SK-N-MC (cell line): Measurements from ENCODE around the gene CD83.

Source experiments
- DNase-seq: peaks from one replicate; pipeline ENCODE4 v3.0.0-alpha.2; 2011; ENCODE audit warnings: low read depth, low spot score
- H3K27ac ChIP-seq: fragments of 200-600 bp; sonication (generic); 2 replicates; pipeline ENCODE4 v1.5.1; 2016; ENCODE audit warnings: mixed run types
- H3K36me3 ChIP-seq: fragments of 200-600 bp; sonication (generic); 2 replicates; pipeline ENCODE4 v1.6.1; 2017; ENCODE audit warnings: antibody characterized with exemption, low read length, mixed read lengths; ENCODE audit not compliant: insufficient read depth
- H3K4me3 ChIP-seq: fragments of 200-600 bp; sonication (generic); 2 replicates; pipeline ENCODE4 v1.5.1; 2016
- H3K9ac ChIP-seq: fragments of 200-600 bp; sonication (generic); 2 replicates; pipeline ENCODE4 v1.8.0; 2017; ENCODE audit warnings: mixed run types, mixed read lengths; ENCODE audit not compliant: insufficient read length
- H3K9me3 ChIP-seq: fragments of 200-600 bp; sonication (generic); 2 replicates; pipeline ENCODE4 v1.6.1; 2017; ENCODE audit warnings: low read depth, mild to moderate bottlenecking, antibody characterized with exemption, low read length, moderate library complexity, mixed read lengths
- EZH2 ChIP-seq: fragments of 200-600 bp; sonication (generic); IDR thresholded peaks from one replicate; pipeline ENCODE4 v1.6.1; 2017; ENCODE audit warnings: antibody characterized with exemption
- FOXP2 ChIP-seq: optimal IDR thresholded peaks from 2 replicates; pipeline ENCODE3; 2011; ENCODE audit warnings: mild to moderate bottlenecking, moderate library complexity; ENCODE audit not compliant: insufficient read depth; ENCODE audit errors: extremely low read length, control extremely low read depth
- POLR2AphosphoS5 ChIP-seq: IDR thresholded peaks from 2 replicates; pipeline ENCODE4 v1.6.1; 2012; ENCODE audit warnings: mild to moderate bottlenecking, low read depth, low read length, borderline replicate concordance

The CD83 gene

DNA sequence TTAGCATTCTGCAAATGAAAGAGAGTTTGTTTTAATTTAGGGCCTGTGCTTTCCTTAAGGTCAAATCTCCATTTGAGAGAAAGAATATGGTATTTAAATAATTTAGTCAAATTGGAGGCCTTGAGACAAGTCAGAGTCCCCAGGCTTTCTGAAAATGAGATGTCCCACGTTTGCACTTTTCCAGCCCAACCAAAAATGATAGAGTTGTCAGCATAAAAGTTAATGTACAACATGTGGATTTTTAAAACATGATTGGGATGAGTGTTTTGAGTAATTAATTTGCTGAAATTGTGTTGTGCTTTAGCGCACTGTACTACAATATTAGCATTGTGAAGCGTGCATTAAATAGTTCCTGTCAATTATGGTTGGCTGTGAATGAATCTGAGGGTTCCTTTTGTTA lies 10.0 kb downstream of the CD83 start:
- Histone ChIP-seq H3K9ac (peak overlapping the region; percentile 13), H3K9me3 (no peaks in the 10 kb centered on the region), H3K27ac (peak overlapping the region; percentile 90), H3K4me3 (peak overlapping the region; percentile 49), H3K36me3 (peaks cover 24% of the 10 kb centered on the region)
- no peak for DNase-seq
- TF ChIP-seq POLR2AphosphoS5 (peak; percentile 46; the same call in 1 of the 2 replicates), EZH2 (no peak)

DNA sequence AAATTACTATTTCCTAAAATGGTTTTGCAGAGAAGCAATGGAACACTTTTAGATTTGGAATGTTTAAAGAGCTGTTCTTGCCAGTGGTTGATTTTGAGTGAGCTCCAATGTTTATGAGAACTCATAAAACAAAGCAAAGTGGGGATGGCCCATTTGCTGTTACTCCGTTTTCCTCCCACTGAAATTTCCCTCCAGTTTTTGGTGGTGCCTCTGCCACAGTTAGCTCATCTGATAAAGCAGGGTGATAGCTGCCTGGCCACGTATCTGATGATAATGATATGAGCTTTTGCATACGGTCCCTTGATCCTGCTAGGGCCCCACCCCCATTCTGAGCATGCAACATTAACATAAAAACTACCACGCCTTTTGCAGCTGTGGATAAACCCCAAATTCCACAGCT lies 10.4 kb downstream of the CD83 start:
- no peak for TF ChIP-seq FOXP2
- TF ChIP-seq POLR2AphosphoS5 = 0 out of 2 replicates have a peak, but pooled peaks have one; percentile 8
- Histone ChIP-seq H3K9me3 (no peaks in the 10 kb centered on the region), H3K9ac (peak overlapping the region; percentile 74), H3K36me3 (peaks cover 26% of the 10 kb centered on the region), H3K4me3 (peak overlapping the region; percentile 49), H3K27ac (peak overlapping the region; percentile 90)
- no peak for DNase-seq

- no peak for TF ChIP-seq EZH2
- no peak for TF ChIP-seq FOXP2
- no peak for TF ChIP-seq POLR2AphosphoS5
- no peak for DNase-seq
- no peaks in the 10 kb centered on the region for H3K9me3 ChIP-seq
- peak overlapping the region; percentile 49 for H3K4me3 ChIP-seq
- H3K36me3 ChIP-seq = peaks cover 33% of the 10 kb centered on the region
- H3K27ac ChIP-seq = peak overlapping the region; percentile 90
- peak overlapping the region; percentile 74 for H3K9ac ChIP-seq
Observed at GRCh38 chr6:14128746-14129145, 11.2 kb downstream of the CD83 start.

GRCh38 chr6:14129575-14129974 lies 12.0 kb downstream of the CD83 start:
- peaks cover 42% of the 10 kb centered on the region for H3K36me3 ChIP-seq
- H3K9me3 ChIP-seq = no peaks in the 10 kb centered on the region
- no peak for DNase-seq
- no peak for TF ChIP-seq EZH2
- TF ChIP-seq POLR2AphosphoS5 = no peak
- TF ChIP-seq FOXP2 = no peak
- H3K27ac ChIP-seq = peak overlapping the region; percentile 90
- peak overlapping the region; percentile 74 for H3K9ac ChIP-seq
- peak overlapping the region; percentile 49 for H3K4me3 ChIP-seq

GRCh38 chr6:14130435-14131075 lies 13.0 kb downstream of the CD83 start:
- TF ChIP-seq FOXP2 = no peak
- TF ChIP-seq POLR2AphosphoS5 = no peak
- no peak for TF ChIP-seq EZH2
- Histone ChIP-seq H3K4me3 (no peak overlapping the region), H3K27ac (no peak overlapping the region), H3K9ac (no peak overlapping the region), H3K36me3 (peaks cover 47% of the 10 kb centered on the region), H3K9me3 (no peaks in the 10 kb centered on the region)
- DNase-seq = no peak

- Histone ChIP-seq H3K4me3 (no peak overlapping the region), H3K36me3 (peaks cover 57% of the 10 kb centered on the region), H3K27ac (no peak overlapping the region), H3K9ac (no peak overlapping the region), H3K9me3 (no peaks in the 10 kb centered on the region)
- DNase-seq = no peak
- TF ChIP-seq FOXP2 = no peak
Observed at GRCh38 chr6:14131579-14131978, 14.0 kb downstream of the CD83 start.

DNA sequence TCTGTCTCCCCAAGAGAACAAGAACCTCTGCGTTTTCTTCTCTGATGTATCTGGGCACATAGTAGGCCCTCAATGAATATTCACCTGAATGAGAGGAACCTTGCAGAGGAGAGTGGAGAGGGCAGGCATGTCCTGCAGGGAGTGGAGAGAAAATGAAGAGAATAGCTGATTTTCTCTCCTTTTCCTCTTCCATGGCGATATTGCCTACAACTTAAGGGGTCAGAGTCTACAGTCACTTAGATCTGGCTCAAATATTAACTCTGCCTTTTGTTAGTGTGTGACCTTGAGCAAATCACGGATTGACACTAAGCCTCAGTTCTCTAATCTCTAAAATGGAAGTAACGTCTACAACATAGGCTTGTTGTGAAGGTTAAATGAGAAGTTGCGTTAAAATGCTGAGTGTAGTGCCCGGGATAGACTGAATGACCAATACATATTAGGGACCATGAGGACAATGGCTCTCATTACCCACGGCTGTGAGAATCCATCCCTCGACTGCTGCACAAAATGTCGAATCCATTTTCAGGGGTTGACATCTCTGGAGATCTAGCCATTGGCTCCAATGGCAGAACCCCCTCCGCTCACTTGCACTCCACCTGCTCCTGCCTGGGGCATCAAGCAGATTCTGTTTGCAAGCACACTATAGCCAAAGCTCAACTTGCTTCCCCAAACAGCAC lies 14.8 kb downstream of the CD83 start:
- Histone ChIP-seq H3K9me3 (no peaks in the 10 kb centered on the region), H3K9ac (no peak overlapping the region), H3K4me3 (no peak overlapping the region), H3K27ac (no peak overlapping the region), H3K36me3 (peaks cover 57% of the 10 kb centered on the region)
- no peak for DNase-seq
- TF ChIP-seq POLR2AphosphoS5 (no peak), EZH2 (no peak), FOXP2 (no peak)

- H3K36me3 ChIP-seq = peaks cover 57% of the 10 kb centered on the region
- no peak for DNase-seq
- TF ChIP-seq FOXP2 (no peak), POLR2AphosphoS5 (no peak), EZH2 (no peak)
- no peak overlapping the region for H3K27ac ChIP-seq
- H3K4me3 ChIP-seq = no peak overlapping the region
- no peaks in the 10 kb centered on the region for H3K9me3 ChIP-seq
- H3K9ac ChIP-seq = no peak overlapping the region
Observed at GRCh38 chr6:14132921-14133275, 15.3 kb downstream of the CD83 start.
